T follicular helper cell (primary cell): ENCODE results near the gene FTSJ1.
"Not testable (repeated sequence)": the region's sequence is repeated elsewhere in the genome, so short reads cannot be mapped to it uniquely, and the experiment has no call there.

ENCODE experiments used
- DNase-seq: peaks from one replicate; pipeline ENCODE4 v3.0.0-alpha.2; 2020; ENCODE audit warnings: low read depth
- total RNA-seq, 2 experiments: gene quantifications; one replicate each; lab custom pipeline; 2026; lab: John Stamatoyannopoulos, UW

Gene FTSJ1, protein sequence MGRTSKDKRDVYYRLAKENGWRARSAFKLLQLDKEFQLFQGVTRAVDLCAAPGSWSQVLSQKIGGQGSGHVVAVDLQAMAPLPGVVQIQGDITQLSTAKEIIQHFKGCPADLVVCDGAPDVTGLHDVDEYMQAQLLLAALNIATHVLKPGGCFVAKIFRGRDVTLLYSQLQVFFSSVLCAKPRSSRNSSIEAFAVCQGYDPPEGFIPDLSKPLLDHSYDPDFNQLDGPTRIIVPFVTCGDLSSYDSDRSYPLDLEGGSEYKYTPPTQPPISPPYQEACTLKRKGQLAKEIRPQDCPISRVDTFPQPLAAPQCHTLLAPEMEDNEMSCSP
- total RNA-seq = 70.4 to 131 reads per million in 2 experiments

- DNase-seq = peak; percentile 83
These were observed at the start of gene FTSJ1 for GRCh38 chrX:48475774-48476577. Gene FTSJ1, plus strand, starts transcription at chrX:48476199. Its CDS starts 1,849 bp downstream, at chrX:48478048.

GRCh38 chrX:48427027-48427716 lies 48.8 kb upstream of the FTSJ1 start:
- not testable (repeated sequence) for DNase-seq

GRCh38 chrX:48429606-48430005 lies 46.4 kb upstream of the FTSJ1 start:
- DNase-seq = not testable (repeated sequence)

- DNase-seq = not testable (repeated sequence)
These were observed 45.8 kb upstream of the FTSJ1 start for GRCh38 chrX:48430166-48430565.

- DNase-seq = not testable (repeated sequence)
These were observed 42.3 kb upstream of the FTSJ1 start for GRCh38 chrX:48433713-48434112.

GRCh38 chrX:48447201-48447600 lies 28.8 kb upstream of the FTSJ1 start:
- not testable (repeated sequence) for DNase-seq

DNA sequence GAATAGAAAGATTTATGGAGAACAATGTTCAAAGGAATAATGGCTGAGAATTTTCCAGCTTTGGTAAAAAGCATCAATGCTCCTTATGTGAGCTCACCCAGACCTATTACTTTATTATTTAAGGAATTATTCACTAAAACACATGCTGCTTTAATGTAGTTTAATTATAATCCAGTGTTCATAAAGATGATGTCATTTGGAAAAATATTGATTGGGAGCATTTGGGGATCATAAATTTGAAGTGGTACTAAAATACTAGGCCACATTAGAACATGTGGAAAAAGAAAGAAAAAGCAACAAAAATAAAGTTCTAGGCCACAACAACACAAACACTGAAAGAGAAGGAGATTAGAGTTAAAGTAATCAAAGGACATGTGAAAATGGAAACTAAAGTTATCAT lies 25.9 kb upstream of the FTSJ1 start:
- no peak for DNase-seq

GRCh38 chrX:48451708-48452107 lies 24.3 kb upstream of the FTSJ1 start:
- DNase-seq = no peak

GRCh38 chrX:48456628-48457331 lies 19.2 kb upstream of the FTSJ1 start:
- no peak for DNase-seq

DNA sequence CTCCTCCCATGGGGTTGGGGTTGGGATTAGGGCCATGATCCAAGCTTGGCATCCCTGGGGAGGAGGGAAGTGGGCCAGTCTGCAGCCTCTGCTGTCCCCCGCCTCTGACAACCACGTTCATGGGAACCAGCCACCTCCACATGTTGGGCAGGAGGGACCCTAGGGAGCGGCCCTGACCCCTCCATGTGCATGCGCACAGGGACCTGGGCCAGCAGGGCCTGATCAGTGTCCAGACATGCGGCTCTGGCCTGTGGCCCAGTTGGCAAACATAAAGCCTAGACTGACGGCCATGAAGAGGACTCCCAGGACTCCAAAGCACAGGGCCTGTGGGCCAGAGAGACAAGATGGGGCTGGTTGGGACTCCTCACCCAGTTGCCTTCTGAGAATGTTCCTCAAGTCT lies 17.3 kb upstream of the FTSJ1 start:
- no peak for DNase-seq

DNA sequence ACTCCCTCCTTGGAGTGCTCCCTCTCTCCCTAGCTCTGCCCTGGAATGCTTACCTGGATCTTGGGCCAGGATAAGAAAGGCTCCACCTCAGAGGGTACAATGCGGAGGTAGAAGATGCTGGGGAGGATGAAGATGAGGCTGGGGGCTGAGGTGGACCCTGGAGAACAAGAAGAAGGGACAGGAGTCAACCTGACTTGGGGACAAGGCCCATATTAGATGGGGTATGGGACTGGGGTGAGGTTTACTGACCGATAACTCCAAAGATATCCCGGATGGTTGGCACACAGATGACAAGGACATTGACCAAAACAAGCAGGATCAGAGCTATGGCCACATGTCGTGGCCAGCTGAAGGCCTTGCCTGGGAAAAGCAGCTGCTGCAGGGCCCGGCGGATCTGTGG lies 16.5 kb upstream of the FTSJ1 start:
- DNase-seq = no peak

- no peak for DNase-seq
These were observed 16.0 kb upstream of the FTSJ1 start for GRCh38 chrX:48460031-48460430.

- DNase-seq = no peak
These were observed 15.4 kb upstream of the FTSJ1 start for GRCh38 chrX:48460606-48461005.

- no peak for DNase-seq
These were observed 14.2 kb upstream of the FTSJ1 start for GRCh38 chrX:48461830-48462229.

DNA sequence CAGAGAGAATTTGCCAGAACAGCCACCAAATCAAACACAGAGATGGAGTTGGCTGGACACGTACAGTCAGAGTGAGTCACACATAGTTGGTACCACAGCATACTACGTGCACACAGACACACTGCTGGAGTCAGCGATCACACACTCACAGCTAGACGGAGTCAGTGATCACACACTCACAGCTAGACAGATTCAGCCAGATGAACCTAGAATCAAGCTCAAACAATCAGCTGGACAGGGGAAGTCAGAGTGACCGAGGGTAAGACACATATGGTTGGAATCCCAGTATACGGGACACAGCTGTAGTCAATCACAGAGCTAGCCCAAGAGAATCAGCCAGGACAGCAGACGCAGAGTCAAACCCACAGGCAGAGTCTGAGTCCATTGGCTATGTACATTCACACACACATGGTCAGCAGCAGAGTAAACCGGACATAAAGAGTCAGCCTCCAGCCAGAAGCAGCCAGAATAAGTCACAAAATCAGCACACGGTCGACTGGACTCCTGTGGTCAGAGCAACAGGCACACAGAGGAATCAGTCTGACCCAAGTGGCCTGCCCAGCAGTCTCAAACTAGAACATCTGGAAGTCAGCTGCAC lies 10.6 kb upstream of the FTSJ1 start:
- no peak for DNase-seq

- DNase-seq = no peak
These were observed 9.3 kb upstream of the FTSJ1 start for GRCh38 chrX:48466696-48467095.

GRCh38 chrX:48467281-48467761 lies 8.7 kb upstream of the FTSJ1 start:
- DNase-seq = no peak

DNA sequence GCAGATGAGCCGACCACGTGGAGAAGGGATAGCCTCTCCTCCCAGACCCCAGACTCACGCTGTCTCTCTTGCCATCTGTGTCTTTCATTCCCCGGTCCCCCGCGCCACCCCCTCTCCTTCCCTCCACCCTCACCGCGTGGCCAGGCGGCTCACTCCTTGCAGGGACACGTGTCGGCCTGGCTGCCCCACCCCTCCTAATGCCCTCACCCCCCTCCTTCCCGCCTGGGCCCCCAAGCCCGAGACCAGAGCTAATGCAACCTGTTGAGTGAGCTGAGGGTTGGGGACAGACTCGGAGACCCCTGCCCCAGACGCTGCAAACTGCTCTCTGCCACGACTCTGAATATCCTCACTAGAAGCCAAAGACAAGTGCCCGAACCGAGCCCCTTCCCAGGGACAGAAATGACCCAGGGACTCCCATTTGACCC lies 7.7 kb upstream of the FTSJ1 start:
- DNase-seq = no peak

GRCh38 chrX:48468693-48469691 lies 7.0 kb upstream of the FTSJ1 start:
- no peak for DNase-seq
